PC-3 (cell line): ENCODE results near the gene NPTXR.
"Not testable (repeated sequence)": the region's sequence is repeated elsewhere in the genome, so short reads cannot be mapped to it uniquely, and the experiment has no call there.

ENCODE experiments used
- EZH2 ChIP-seq: fragments of 300-600 bp; sonication (generic); IDR thresholded peaks from one replicate; pipeline ENCODE4 v1.6.1; 2017; ENCODE audit warnings: antibody characterized with exemption, mild to moderate bottlenecking, low read length; ENCODE audit not compliant: unreplicated experiment
- TF ChIP-seq, protein P1 (sequence below): fragments of 300-600 bp; sonication (generic); conservative IDR thresholded peaks from 2 replicates; pipeline ENCODE4 v1.5.1; 2017; ENCODE audit warnings: antibody characterized with exemption, low read depth, mild to moderate bottlenecking, low read length

DNA sequence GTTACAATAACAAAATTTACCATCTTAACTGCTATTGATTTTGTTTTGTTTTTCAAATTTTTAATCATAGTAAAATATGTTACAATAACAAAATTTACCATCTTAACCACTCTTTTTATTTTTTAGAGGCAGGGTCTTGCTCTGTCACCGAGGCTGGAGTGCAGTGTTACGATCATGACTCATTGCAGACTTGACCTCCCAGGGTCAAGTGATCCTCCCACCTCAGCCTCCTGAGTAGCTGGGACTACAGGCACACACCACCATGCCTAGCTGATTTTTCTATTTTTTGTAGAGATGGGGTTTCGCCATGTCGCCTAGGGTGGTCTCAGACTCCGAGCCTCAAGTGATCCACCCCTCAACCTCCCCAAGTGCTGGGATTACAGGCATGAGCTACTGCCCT lies 10.1 kb upstream of the NPTXR start:
- TF ChIP-seq, protein P1, sequence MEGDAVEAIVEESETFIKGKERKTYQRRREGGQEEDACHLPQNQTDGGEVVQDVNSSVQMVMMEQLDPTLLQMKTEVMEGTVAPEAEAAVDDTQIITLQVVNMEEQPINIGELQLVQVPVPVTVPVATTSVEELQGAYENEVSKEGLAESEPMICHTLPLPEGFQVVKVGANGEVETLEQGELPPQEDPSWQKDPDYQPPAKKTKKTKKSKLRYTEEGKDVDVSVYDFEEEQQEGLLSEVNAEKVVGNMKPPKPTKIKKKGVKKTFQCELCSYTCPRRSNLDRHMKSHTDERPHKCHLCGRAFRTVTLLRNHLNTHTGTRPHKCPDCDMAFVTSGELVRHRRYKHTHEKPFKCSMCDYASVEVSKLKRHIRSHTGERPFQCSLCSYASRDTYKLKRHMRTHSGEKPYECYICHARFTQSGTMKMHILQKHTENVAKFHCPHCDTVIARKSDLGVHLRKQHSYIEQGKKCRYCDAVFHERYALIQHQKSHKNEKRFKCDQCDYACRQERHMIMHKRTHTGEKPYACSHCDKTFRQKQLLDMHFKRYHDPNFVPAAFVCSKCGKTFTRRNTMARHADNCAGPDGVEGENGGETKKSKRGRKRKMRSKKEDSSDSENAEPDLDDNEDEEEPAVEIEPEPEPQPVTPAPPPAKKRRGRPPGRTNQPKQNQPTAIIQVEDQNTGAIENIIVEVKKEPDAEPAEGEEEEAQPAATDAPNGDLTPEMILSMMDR = not testable (repeated sequence)
- not testable (repeated sequence) for TF ChIP-seq EZH2
